Chondrocyte (in vitro differentiated cells): ENCODE data around the gene CDK14. TPM values are rescaled to one million over a fixed set of nuclear protein-coding genes. Genes with fewer than 3 reads are reported as not detected.

Source experiments
- DNase-seq: peaks from one replicate; pipeline ENCODE4 v3.0.0; 2021; ENCODE audit warnings: mixed read lengths, low spot score
- H3K27ac Mint-ChIP-seq: one replicate; pipeline ENCODE4 v1.8.0; 2021; ENCODE audit warnings: mild to moderate bottlenecking, moderate library complexity, mixed read lengths; ENCODE audit not compliant: unreplicated experiment
- H3K27me3 Mint-ChIP-seq: 2 replicates; pipeline ENCODE4 v1.8.0; 2021; ENCODE audit warnings: low read depth, mixed read lengths
- H3K36me3 Mint-ChIP-seq: 2 replicates; pipeline ENCODE4 v1.8.0; 2021; ENCODE audit warnings: low read depth, mixed read lengths
- H3K4me1 Mint-ChIP-seq: 2 replicates; pipeline ENCODE4 v1.8.0; 2021; ENCODE audit warnings: low read depth, mild to moderate bottlenecking, mixed read lengths
- H3K4me3 Mint-ChIP-seq: one replicate; pipeline ENCODE4 v1.8.0; 2021; ENCODE audit warnings: mild to moderate bottlenecking, moderate library complexity, mixed read lengths; ENCODE audit not compliant: unreplicated experiment
- H3K9me3 Mint-ChIP-seq: 2 replicates; pipeline ENCODE4 v1.8.0; 2021; ENCODE audit warnings: low read depth, mixed read lengths
- CTCF ChIP-seq: fragments of 200-600 bp; sonication (generic); IDR thresholded peaks from 2 replicates; pipeline ENCODE4 v1.5.0; 2021; ENCODE audit warnings: antibody characterized with exemption, mild to moderate bottlenecking, moderate library complexity
- total RNA-seq: library from RNA; stranded (reverse); gene quantifications from 3 replicates; pipeline ENCODE4 v1.2.1, GENCODE V29; 2021

Gene CDK14
- total RNA-seq, 1 donor from 2014 or later, result 61.4 TPM

GRCh38 chr7:90760892-90761291 lies 164.8 kb downstream of the CDK14 start:
- Mint-ChIP-seq H3K4me3 (no peak overlapping the region), H3K36me3 (peaks cover 3% of the 10 kb centered on the region), H3K27me3 (no peaks in the 10 kb centered on the region), H3K27ac (no peak overlapping the region), H3K9me3 (no peaks in the 10 kb centered on the region), H3K4me1 (peaks cover 46% of the 10 kb centered on the region)
- DNase-seq, result no peak
- TF ChIP-seq CTCF, result no peak

DNA sequence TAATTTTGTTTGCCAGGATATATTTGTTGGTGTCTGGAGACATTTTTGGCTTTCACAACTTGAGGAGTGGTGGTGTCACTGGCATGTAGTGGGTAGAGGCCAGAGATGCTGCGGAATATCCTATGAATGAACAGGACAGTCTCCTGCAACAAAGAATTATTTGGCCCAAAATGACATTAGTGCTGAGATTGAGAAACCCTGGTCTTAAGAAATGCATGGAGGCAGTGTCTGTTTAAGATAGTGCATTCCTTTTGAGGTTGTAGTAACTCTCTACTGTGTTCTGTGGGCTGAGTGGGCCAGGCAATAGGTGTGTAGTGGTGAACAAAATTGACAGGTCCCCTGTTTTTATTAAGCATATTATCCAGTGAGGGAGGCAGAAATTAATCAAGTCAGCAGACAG lies 165.5 kb downstream of the CDK14 start:
- Mint-ChIP-seq H3K4me1 (peaks cover 51% of the 10 kb centered on the region), H3K4me3 (no peak overlapping the region), H3K27ac (no peak overlapping the region), H3K36me3 (peaks cover 3% of the 10 kb centered on the region), H3K27me3 (no peaks in the 10 kb centered on the region), H3K9me3 (no peaks in the 10 kb centered on the region)
- no peak for DNase-seq
- no peak for TF ChIP-seq CTCF

GRCh38 chr7:90763108-90763507 lies 167.0 kb downstream of the CDK14 start:
- TF ChIP-seq CTCF, result no peak
- peaks cover 3% of the 10 kb centered on the region for H3K36me3 Mint-ChIP-seq
- peaks cover 67% of the 10 kb centered on the region for H3K4me1 Mint-ChIP-seq
- no peak overlapping the region for H3K4me3 Mint-ChIP-seq
- no peaks in the 10 kb centered on the region for H3K27me3 Mint-ChIP-seq
- no peak overlapping the region for H3K27ac Mint-ChIP-seq
- DNase-seq, result no peak
- no peaks in the 10 kb centered on the region for H3K9me3 Mint-ChIP-seq

- Mint-ChIP-seq H3K27ac (peak overlapping the region; percentile 97), H3K9me3 (no peaks in the 10 kb centered on the region), H3K4me1 (peaks cover 73% of the 10 kb centered on the region), H3K27me3 (no peaks in the 10 kb centered on the region), H3K4me3 (no peak overlapping the region), H3K36me3 (peaks cover 3% of the 10 kb centered on the region)
- no peak for TF ChIP-seq CTCF
- no peak for DNase-seq
Observed at GRCh38 chr7:90764848-90765570, 168.9 kb downstream of the CDK14 start.

GRCh38 chr7:90766814-90767564 lies 170.9 kb downstream of the CDK14 start:
- Mint-ChIP-seq H3K36me3 (peaks cover 3% of the 10 kb centered on the region), H3K4me1 (peaks cover 74% of the 10 kb centered on the region), H3K27me3 (no peaks in the 10 kb centered on the region), H3K9me3 (no peaks in the 10 kb centered on the region), H3K4me3 (peak overlapping the region; percentile 54), H3K27ac (peak overlapping the region; percentile 97)
- TF ChIP-seq CTCF, result no peak
- no peak for DNase-seq
